H1 (cell line): ENCODE measurements around the gene CFHR4. TPM values are rescaled to one million over a fixed set of nuclear protein-coding genes. Genes with fewer than 3 reads are reported as not detected.

ENCODE experiments used
- CHD2 ChIP-seq: IDR thresholded peaks from 2 replicates; pipeline ENCODE4 v1.6.1; 2012; ENCODE audit warnings: low read length, improper control_type of control experiment
- EGR1 ChIP-seq: IDR thresholded peaks from 2 replicates; pipeline ENCODE4 v1.6.1; 2011; ENCODE audit warnings: low read depth, low read length, borderline replicate concordance
- RBBP5 ChIP-seq: IDR thresholded peaks from 2 replicates; pipeline ENCODE4 v1.7.1; 2012; ENCODE audit warnings: low read depth, mild to moderate bottlenecking, inconsistent platforms, low read length, moderate library complexity, borderline replicate concordance
- RNF2 ChIP-seq: fragments of 200-900, 300-1000 bp; sonication (generic); IDR thresholded peaks from 2 replicates; pipeline ENCODE4 v1.7.1; 2016; ENCODE audit warnings: borderline replicate concordance, low read depth, mild to moderate bottlenecking, antibody characterized with exemption, low read length; ENCODE audit not compliant: poor library complexity, severe bottlenecking; ENCODE audit errors: missing control alignments
- SP4 ChIP-seq: IDR thresholded peaks from 2 replicates; pipeline ENCODE4 v1.6.1; 2012; ENCODE audit warnings: low read length, inconsistent platforms
- SUZ12 ChIP-seq: fragments of 200-600 bp; sonication (generic); IDR thresholded peaks from 2 replicates; pipeline ENCODE4 v1.6.1; 2012; ENCODE audit warnings: mild to moderate bottlenecking, inconsistent platforms, low read length, moderate library complexity, mixed read lengths
- TCF12 ChIP-seq: IDR thresholded peaks from 2 replicates; pipeline ENCODE4 v1.6.1; 2011; ENCODE audit warnings: low read depth, mild to moderate bottlenecking, low read length
- USF2 ChIP-seq: IDR thresholded peaks from 2 replicates; pipeline ENCODE4 v1.6.1; 2011; ENCODE audit warnings: low read length, improper control_type of control experiment
- polyA plus RNA-seq, 7 experiments: library from polyadenylated mRNA; depleted of rRNA in 3 of 7; stranded (reverse) in 5 of 7; unstranded in 2 of 7; fragments of >200 nt in 5 of 7; fragments of 200-250 nt in 2 of 7; gene quantifications; 1 replicate in 5 of 7; 2 replicates in 1 of 7; 4 replicates in 1 of 7; pipeline versions ENCODE4 v1.2.1 to v1.2.3, GENCODE V29; 2011 to 2013; ENCODE audit warnings: missing spikeins in 2 of 7, mixed read lengths in 2 of 7
- total RNA-seq: library from RNA; stranded (reverse); fragmentation: NEBNext Ultra II Directional; extraction: Animal tissue kit (Norgen Biotek cat#: 25700); gene quantifications from 2 replicates; pipeline ENCODE4 v1.2.1, GENCODE V29; 2021

The CFHR4 gene
- total and polyA plus RNA-seq, 2 of the 8 experiments (the other 6 are each of a cell fraction or from before 2014, with no cell fraction given) = not detected

DNA sequence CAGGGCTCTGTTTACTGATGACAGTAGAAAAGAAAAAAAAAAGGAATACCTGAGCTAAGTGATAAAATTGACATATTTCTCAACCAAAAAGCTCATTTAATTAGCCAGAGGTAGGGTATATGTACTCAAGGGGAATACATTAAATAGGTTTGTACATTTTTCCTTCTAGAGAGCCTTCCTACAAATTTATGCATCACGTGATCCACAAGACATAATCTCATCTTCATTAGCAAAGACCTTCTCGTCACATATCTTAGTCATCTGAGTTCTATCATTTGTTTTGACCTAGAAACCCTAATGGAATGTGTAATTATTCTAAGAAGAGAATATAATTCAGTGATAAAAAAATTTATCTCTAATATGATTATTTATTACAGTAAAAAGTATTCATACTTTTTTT lies 30.7 kb upstream of the CFHR4 start (continued):
- TF ChIP-seq SUZ12 (no peak), SP4 (no peak), RNF2 (no peak), CHD2 (no peak), EGR1 (no peak), USF2 (no peak), TCF12 (no peak), RBBP5 (no peak)
